ENCODE data around the gene ZBTB47. TPM values are rescaled to one million over a fixed set of nuclear protein-coding genes. Genes with fewer than 3 reads are reported as not detected.

The ZBTB47 gene
- total RNA-seq, 2 donors from 2014 or later, result 0.89 to 1.1 TPM

DNA sequence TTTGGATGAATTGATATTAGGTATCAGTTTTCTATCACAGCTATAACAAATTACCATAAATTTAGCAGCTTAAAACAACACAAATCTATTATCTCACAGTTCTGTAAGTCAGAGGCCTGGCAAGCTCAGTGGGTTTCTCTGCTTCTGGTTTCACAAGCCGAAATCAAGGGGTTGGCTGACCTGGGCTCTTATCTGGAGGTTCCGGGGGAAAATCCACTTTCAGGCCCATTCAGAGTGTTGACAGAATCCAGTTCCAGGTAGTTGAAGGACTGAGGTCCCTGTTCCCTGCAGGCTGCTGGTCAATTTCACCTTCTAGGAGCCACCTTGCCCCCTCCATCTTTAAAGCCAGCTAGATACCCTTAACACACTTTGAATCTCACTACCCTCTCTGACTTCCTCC is 60.2 kb downstream of the ZBTB47 start:
- Mint-ChIP-seq H3K27ac (no peak overlapping the region), H3K4me3 (no peak overlapping the region), H3K36me3 (ENCODE audit: low read depth) (no peaks in the 10 kb centered on the region), H3K4me1 (no peaks in the 10 kb centered on the region), H3K27me3 (peaks cover 18% of the 10 kb centered on the region)
- ATAC-seq (no peak), DNase-seq (no peak)
- H3K9me3 ChIP-seq (ENCODE audit: control insufficient read depth, low read length, poor library complexity, severe bottlenecking), result no peaks in the 10 kb centered on the region

DNA sequence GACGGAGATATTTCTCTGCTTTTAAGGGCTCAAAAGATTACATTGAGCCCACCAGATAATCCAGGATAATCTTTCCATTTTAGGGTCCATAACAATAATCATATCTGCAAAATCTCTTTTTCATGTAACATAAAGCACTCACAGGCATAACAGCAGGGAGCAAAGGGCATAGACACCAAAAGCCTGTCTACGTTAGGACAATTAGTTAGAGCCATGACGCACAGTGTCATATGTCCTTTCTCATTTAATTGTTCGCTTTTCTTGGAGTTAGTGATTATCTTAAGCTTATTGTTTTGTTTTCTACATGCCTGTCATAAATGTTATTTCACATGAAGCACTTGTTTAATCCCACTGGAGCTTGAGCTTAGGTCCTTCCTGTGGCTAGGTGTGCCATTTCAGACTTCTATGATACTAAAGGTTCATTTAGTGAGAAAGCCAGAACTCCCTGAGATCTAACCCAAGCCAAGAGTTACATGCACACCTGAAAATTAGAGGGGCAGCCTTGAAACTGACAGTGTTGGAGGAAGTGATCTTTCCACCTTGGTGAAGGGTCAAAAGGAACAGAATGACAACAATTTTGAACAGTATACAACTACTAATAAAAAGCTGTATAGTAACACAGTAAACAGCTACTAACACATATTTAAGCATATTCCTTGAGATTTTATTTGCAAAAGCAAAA is 60.8 kb downstream of the ZBTB47 start:
- Mint-ChIP-seq H3K36me3 (ENCODE audit: low read depth) (no peaks in the 10 kb centered on the region), H3K27me3 (peaks cover 13% of the 10 kb centered on the region), H3K4me1 (no peaks in the 10 kb centered on the region), H3K4me3 (no peak overlapping the region), H3K27ac (no peak overlapping the region)
- DNase-seq (no peak), ATAC-seq (no peak)
- no peaks in the 10 kb centered on the region for H3K9me3 ChIP-seq (ENCODE audit: control insufficient read depth, low read length, poor library complexity, severe bottlenecking)

Other genes starting within 250 kb of the ZBTB47 start
- gene LYZL4, start 243.1 kb upstream of the ZBTB47 start, total RNA-seq, result not detected
- 10 to 100 TPM; 33.4 to 72.9 TPM for gene VIPR1, start 151.1 kb upstream of the ZBTB47 start, total RNA-seq
- 10 to 100 TPM; 83.2 to 84.5 TPM for gene SEC22C, start 71.7 kb upstream of the ZBTB47 start, total RNA-seq
- gene SS18L2, start 62.8 kb upstream of the ZBTB47 start, total RNA-seq, result 10 to 100 TPM; 42.7 to 49.1 TPM
- gene NKTR, start 53.0 kb upstream of the ZBTB47 start, total RNA-seq, result 100 to 1,000 TPM; 240 to 241 TPM
- not detected for gene KLHL40, start 31.8 kb downstream of the ZBTB47 start, total RNA-seq
- gene HHATL, start 49.1 kb downstream of the ZBTB47 start, total RNA-seq, result not detected
- under 1 TPM in 1 of 2 donors, not detected in 1; 0.94 TPM for gene CCDC13, start 119.6 kb downstream of the ZBTB47 start, total RNA-seq
- 10 to 100 TPM; 20.7 to 29.2 TPM for gene HIGD1A, start 150.8 kb downstream of the ZBTB47 start, total RNA-seq
- gene ACKR2, start 155.7 kb downstream of the ZBTB47 start, total RNA-seq, result under 1 TPM; 0.10 to 0.35 TPM
- not detected for gene CYP8B1, start 222.2 kb downstream of the ZBTB47 start, total RNA-seq

Data from T-helper 17 cell (primary cell).